ENCODE measurements around the gene SOX1.

Gene SOX1

GRCh38 chr13:112072534-112073244 lies 5.7 kb downstream of the SOX1 start:
- peak; percentile 21 for DNase-seq (ENCODE audit: low spot score)

DNA sequence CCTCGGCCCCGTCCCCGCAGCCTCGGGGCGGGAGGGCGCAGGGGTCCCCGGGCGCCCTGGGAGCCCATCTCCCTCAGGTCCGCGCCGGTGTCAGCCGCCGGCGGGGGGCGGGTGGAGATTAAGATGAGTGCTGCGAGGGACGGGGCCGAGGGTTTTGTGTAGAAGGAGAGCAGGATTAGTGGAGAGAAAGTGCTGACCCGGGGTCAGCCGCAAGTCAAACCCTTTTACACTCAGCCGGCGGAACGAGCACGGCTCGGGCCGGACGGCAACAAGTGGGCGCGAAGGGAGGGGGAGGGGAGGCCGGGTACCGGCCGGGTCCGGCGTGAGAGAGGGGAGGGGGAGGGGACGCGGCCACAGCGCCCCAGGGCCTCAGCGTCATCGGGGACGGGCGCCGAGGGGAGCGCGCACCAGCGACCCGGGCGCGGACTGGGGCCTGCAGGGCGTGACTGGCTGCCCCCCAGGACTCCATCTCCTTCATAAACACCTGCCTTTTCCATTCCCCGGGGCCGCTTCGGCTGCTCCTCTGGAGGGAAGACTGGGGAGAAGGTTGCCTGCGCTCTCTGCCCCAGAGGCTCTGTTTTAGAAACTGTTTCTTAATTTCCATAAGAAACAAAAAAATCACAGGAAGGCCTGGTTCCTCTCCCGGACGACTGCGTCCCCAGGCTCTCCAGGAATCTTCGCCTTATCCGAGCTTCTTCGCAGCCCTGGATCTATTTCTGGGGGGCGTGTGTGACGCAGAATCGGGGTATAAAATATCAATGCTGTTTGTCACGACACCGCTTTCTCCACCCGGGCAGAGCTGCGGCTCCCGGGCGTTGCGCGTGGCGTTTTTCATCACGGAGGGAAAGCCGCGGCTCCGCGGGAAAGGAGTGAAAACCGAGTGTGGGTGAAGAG lies 6.5 kb downstream of the SOX1 start:
- DNase-seq (ENCODE audit: low spot score): no peak

GRCh38 chr13:112074139-112074865 lies 7.4 kb downstream of the SOX1 start:
- DNase-seq (ENCODE audit: low spot score): no peak

- no peak for DNase-seq (ENCODE audit: low spot score)
Measured at GRCh38 chr13:112077729-112078128, 10.8 kb downstream of the SOX1 start.

- DNase-seq (ENCODE audit: low spot score): no peak
Measured at GRCh38 chr13:112078216-112078615, 11.3 kb downstream of the SOX1 start.

- DNase-seq (ENCODE audit: low spot score): no peak
Measured at GRCh38 chr13:112078879-112079531, 12.1 kb downstream of the SOX1 start.

DNA sequence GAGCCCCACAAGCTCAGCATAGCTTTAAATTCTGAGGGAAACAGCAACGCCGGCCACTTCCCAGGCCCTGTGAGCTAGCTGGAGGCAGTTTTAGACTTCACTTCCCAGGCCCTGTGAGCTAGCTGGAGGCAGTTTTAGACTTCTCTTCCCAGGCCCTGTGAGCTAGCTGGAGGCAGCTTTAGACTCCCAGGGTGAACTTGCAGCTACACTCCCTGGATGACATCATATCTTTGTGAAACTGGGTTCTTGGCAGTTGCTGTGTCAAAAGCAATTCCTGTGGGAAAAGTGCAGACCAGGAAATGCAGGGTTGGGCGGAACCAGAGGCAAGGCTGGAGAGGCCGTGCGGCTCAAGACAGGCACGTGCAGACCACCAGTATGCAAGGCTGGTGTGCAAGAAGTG lies 12.7 kb downstream of the SOX1 start:
- DNase-seq (ENCODE audit: low spot score): peak; percentile 21

- DNase-seq (ENCODE audit: low spot score): no peak
Measured at GRCh38 chr13:112083971-112084370, 17.0 kb downstream of the SOX1 start.

DNA sequence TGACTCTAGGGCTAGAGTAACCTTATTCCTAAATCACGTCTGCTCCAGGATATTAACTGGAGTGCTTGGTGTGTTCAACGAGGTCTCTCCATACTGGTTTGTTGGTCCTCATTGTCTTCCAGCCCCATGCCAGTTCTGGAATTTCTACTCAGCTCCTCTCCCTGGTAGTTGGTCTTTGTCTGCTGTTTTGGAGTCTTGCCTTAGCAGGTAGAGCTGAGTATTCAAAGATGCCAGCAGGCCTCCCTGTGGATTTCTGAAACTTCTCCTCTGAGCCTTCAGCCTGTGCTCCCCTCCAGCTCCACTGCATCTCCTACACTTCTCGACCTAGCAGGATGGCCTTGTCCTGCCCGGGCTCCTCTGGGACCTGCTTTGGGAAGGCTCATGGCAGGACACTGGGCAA lies 25.5 kb downstream of the SOX1 start:
- DNase-seq (ENCODE audit: low spot score): no peak

GRCh38 chr13:112095354-112095753 lies 28.4 kb downstream of the SOX1 start:
- no peak for DNase-seq (ENCODE audit: low spot score)

DNA sequence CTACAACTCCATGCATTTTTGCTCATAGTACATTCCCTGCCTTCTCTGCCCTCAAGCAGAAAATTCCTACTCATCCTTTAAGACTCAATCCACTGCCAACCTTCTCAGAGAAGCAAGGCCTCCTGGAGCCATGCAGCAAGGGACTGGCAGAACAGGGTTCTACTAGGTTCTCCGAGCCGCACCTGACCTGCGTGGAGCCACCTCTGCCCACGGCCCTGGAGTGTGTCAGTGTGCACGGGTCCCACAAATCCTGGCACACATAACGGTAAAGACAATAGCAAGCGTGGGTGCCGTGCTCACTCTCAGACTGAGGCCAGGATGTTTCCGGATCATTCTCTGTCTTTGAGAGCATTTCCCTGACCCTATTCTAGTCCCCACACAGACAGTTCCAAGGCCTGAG lies 30.0 kb downstream of the SOX1 start:
- DNase-seq (ENCODE audit: low spot score): no peak

GRCh38 chr13:112097770-112098169 lies 30.8 kb downstream of the SOX1 start:
- no peak for DNase-seq (ENCODE audit: low spot score)

- DNase-seq (ENCODE audit: low spot score): no peak
Measured at GRCh38 chr13:112098699-112099098, 31.8 kb downstream of the SOX1 start.

DNA sequence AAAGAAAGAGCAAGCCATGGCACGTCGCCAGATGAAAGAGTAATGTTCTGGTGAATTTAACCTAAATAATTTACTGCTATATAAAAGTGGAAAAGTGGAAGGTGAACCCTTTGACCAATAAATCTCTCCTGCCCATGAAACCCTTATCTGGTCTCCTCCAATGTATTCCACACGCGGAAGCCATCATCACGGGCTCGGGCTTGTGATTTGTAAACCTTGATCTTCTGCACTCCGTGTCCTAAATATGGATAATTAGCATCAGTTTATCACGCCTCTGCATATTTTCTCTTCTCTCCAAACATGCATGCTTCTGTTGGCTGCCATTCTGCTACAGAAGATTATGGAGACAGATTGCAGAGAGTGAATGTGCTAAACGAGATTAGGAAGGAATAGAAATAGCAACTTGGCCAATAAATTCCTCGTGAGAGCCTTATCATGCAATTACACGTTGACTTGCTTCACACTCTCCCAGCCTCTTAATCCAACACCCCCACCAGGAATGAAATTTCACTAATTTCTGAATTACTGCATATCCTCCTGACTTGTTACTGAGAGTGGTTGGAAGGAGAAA lies 34.5 kb downstream of the SOX1 start:
- no peak for DNase-seq (ENCODE audit: low spot score)

- peak; percentile 72 for DNase-seq (ENCODE audit: low spot score)
Measured at GRCh38 chr13:112102243-112102642, 35.3 kb downstream of the SOX1 start.

- DNase-seq (ENCODE audit: low spot score): no peak
Measured at GRCh38 chr13:112103260-112103838, 36.4 kb downstream of the SOX1 start.

DNA sequence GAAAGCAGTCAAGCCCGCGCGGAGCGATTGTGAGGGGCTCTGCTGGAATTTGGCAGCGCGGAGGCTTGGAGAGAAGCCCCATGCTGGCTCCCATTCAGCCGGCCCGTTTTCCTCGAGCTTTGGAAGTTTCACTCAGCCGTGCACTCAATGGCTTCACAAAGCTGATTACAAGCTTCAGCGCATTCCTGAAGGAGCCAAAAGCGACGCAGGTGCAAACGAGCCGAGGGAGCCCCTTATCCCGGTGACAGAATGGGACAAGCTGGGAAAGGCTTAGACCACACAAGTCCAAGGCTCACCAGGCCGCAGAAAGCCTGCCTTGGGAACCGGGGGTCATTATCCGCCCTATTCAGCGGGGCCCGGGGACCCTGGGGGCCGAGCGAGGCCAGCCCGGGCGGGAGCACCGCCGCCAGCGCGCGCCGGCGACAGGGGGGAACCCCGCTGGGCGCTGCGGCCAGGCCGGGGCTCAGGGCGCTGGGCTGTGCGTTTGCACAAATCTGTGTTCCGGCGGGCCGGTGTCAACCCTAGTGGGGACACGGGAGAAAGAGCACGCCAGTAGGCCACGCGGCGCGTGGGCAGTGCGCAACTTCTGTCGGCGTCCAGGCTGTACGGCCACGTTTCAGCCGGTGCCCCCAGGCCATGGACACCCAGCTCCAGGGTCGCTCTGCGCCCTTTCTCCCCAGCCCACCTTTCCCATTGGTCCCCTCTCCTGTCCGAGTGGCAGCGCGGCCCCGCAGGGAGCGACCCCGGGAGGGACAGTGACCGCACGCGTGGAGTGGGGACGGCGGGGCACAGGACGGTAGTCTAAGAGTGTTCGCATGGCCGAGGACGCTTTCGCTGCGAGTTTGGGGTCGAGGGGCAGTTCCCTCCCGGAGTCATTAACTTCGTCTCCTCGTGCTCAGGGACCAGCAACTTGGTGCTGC lies 37.3 kb downstream of the SOX1 start:
- no peak for DNase-seq (ENCODE audit: low spot score)

DNA sequence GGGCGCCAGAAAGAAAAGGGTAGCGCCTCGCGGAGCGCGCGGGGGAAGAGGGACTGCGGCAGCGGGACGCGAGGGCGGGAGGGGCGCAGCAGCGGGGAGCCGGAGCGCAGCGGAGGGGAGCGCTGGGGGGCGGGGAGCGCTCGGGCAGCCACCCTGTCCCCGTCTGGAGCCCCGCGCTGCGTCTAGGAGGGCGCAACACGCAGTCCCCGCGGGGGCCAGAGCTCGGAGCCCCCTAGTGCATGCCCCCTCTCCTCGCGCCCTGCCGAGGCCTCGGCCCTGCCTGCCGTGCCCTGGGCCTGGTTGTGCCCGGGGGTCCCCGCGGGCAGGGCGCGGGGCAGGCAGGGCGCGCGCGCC lies 37.9 kb downstream of the SOX1 start:
- DNase-seq (ENCODE audit: low spot score): no peak

DNA sequence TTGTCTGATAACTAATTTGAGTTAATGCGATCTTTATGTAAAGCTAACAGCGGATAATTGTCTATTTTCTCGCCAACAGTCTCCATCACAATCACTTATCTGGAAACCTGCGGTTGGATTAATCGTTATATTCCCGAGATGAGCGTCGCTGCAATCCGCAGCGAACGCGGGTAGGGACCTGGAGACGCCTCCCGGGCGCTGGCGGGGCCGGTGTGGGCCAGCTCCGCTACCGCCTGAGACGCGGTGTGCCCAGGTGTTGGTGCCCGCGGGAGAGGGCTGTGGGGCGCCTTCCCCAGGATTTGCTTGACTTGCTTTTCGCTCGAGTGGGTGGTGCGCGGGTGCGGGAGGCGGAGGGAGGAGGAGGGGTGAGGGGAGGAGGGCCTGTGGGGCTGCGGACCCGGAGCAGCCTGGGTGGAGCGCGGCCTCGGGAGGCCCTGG lies 38.3 kb downstream of the SOX1 start:
- no peak for DNase-seq (ENCODE audit: low spot score)

DNA sequence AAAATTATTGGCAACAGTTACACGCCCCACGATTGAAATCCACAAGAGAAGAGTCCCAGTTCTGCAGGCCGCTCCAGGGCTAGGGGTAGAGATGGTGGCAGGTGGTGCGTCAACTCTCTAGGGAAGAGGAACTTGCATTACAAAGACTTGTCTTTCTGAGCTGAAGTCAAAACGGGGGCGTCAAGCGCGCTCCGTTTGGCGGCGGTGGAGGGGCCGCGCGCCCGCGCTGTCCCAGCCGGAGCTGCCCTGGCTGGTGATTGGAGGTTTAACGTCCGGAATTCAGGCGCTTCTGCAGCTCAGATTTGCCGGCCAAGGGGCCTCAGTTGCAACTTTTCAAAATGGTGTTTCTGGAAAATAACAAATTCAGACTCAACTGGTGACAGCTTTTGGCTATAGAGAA lies 38.9 kb downstream of the SOX1 start:
- no peak for DNase-seq (ENCODE audit: low spot score)
